ENCODE results near the gene RAB35.

The RAB35 gene

GRCh38 chr12:120116441-120116791 lies at the start of gene RAB35:
TSS of gene RAB35 (minus strand) at chr12:120116753. CDS start at chr12:120116650, 103 bp downstream.
- no peak for DNase-seq (ENCODE audit: low spot score)

- no peak for DNase-seq (ENCODE audit: low spot score)
Measured at GRCh38 chr12:120164293-120164692, 47.7 kb upstream of the RAB35 start.

- DNase-seq (ENCODE audit: low spot score), result no peak
Measured at GRCh38 chr12:120162763-120163162, 46.2 kb upstream of the RAB35 start.

GRCh38 chr12:120161852-120162251 lies 45.3 kb upstream of the RAB35 start:
- DNase-seq (ENCODE audit: low spot score), result no peak

- no peak for DNase-seq (ENCODE audit: low spot score)
Measured at GRCh38 chr12:120159509-120160237, 43.1 kb upstream of the RAB35 start.

GRCh38 chr12:120158351-120158750 lies 41.8 kb upstream of the RAB35 start:
- no peak for DNase-seq (ENCODE audit: low spot score)

GRCh38 chr12:120157678-120158077 lies 41.1 kb upstream of the RAB35 start:
- no peak for DNase-seq (ENCODE audit: low spot score)

- DNase-seq (ENCODE audit: low spot score), result no peak
Measured at GRCh38 chr12:120156315-120157259, 40.0 kb upstream of the RAB35 start.

GRCh38 chr12:120155072-120155471 lies 38.5 kb upstream of the RAB35 start:
- DNase-seq (ENCODE audit: low spot score), result no peak

- no peak for DNase-seq (ENCODE audit: low spot score)
Measured at GRCh38 chr12:120150919-120151525, 34.5 kb upstream of the RAB35 start.

GRCh38 chr12:120148011-120148410 lies 31.5 kb upstream of the RAB35 start:
- no peak for DNase-seq (ENCODE audit: low spot score)

GRCh38 chr12:120145164-120145563 lies 28.6 kb upstream of the RAB35 start:
- no peak for DNase-seq (ENCODE audit: low spot score)

- no peak for DNase-seq (ENCODE audit: low spot score)
Measured at GRCh38 chr12:120144215-120144614, 27.7 kb upstream of the RAB35 start.

- DNase-seq (ENCODE audit: low spot score), result no peak
Measured at GRCh38 chr12:120142231-120142877, 25.8 kb upstream of the RAB35 start.

GRCh38 chr12:120141336-120141735 lies 24.8 kb upstream of the RAB35 start:
- DNase-seq (ENCODE audit: low spot score), result no peak

GRCh38 chr12:120140603-120141002 lies 24.1 kb upstream of the RAB35 start:
- DNase-seq (ENCODE audit: low spot score), result no peak

GRCh38 chr12:120139958-120140357 lies 23.4 kb upstream of the RAB35 start:
- DNase-seq (ENCODE audit: low spot score), result no peak

GRCh38 chr12:120138366-120138765 lies 21.8 kb upstream of the RAB35 start:
- peak; percentile 35 for DNase-seq (ENCODE audit: low spot score)

- DNase-seq (ENCODE audit: low spot score), result no peak
Measured at GRCh38 chr12:120137833-120138232, 21.3 kb upstream of the RAB35 start.

- DNase-seq (ENCODE audit: low spot score), result no peak
Measured at GRCh38 chr12:120136093-120136770, 19.7 kb upstream of the RAB35 start.

- DNase-seq (ENCODE audit: low spot score), result no peak
Measured at GRCh38 chr12:120134307-120134980, 17.9 kb upstream of the RAB35 start.
